ENCODE data around the gene MXD1.

The MXD1 gene

DNA sequence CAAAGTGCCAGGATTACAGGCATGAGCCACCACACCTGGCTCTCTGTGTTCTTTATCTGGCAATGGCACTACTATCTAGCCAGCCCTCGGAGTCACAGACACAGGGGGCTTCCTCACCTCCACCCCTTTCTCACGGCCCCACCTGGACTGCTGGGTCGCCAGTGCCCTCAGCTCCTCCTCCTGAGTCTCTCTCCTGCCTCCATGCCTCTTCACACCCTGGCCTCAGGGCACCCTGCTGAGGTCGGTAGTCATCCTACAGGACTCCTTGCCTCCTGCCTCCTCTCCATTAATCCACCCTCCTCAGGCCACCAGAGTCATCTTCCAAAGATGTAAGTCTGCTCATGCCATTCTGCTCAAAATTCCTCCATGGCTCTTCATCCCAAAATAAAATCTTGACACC is 55.1 kb downstream of the MXD1 start:
- TF ChIP-seq, protein P1, sequence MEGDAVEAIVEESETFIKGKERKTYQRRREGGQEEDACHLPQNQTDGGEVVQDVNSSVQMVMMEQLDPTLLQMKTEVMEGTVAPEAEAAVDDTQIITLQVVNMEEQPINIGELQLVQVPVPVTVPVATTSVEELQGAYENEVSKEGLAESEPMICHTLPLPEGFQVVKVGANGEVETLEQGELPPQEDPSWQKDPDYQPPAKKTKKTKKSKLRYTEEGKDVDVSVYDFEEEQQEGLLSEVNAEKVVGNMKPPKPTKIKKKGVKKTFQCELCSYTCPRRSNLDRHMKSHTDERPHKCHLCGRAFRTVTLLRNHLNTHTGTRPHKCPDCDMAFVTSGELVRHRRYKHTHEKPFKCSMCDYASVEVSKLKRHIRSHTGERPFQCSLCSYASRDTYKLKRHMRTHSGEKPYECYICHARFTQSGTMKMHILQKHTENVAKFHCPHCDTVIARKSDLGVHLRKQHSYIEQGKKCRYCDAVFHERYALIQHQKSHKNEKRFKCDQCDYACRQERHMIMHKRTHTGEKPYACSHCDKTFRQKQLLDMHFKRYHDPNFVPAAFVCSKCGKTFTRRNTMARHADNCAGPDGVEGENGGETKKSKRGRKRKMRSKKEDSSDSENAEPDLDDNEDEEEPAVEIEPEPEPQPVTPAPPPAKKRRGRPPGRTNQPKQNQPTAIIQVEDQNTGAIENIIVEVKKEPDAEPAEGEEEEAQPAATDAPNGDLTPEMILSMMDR (IDR thresholded peaks at IDR 0.05; ENCODE audit: borderline replicate concordance, insufficient read depth, low read depth, low read length) = no peak
- no peak overlapping the region for H3K4me3 ChIP-seq (ENCODE audit: low read depth, low read length)

DNA sequence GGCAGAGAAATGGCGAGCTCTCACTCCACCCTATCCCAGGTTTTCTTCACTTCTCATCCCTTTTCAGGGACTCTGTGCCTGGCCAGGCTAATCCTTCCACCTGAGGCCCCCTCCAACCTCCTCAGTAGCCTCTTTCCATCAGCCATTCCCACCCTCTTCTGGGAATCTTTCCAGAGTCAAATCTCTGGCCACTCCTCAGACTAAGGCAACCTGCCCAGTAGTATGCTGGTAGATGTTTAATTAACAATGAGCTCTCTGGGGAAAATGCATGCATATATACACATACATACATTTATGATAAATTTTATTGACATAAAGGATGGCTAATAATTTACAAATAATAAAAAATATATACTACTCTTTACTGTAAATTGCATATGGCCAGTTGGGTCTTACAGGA is 57.9 kb downstream of the MXD1 start:
- no peak overlapping the region for H3K4me3 ChIP-seq (ENCODE audit: low read depth, low read length)
- TF ChIP-seq, protein P1 (IDR thresholded peaks at IDR 0.05; ENCODE audit: borderline replicate concordance, insufficient read depth, low read depth, low read length) = no peak

DNA sequence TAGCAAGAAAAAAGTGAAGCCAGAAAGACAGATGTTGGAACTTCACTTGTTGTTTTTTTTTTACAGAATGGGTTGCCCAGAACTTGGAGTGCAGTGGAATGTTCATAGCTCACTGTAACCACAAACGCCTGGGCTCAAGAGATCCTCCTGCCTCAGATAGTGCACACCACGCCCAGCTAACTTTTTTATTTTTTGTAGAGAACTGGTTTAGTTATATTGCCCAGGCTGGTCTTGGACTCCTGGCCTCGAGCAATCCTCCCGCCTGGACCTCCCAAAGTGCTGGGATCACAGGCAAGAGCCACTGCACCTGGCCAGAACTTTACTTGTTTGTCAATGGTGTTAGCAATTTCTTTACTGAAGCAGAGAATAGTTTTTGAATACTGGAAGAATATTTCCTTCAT is 58.4 kb downstream of the MXD1 start:
- H3K4me3 ChIP-seq (ENCODE audit: low read depth, low read length) = no peak overlapping the region
- TF ChIP-seq, protein P1 (IDR thresholded peaks at IDR 0.05; ENCODE audit: borderline replicate concordance, insufficient read depth, low read depth, low read length) = no peak

GRCh38 chr2:69975136-69975852 is 60.4 kb downstream of the MXD1 start:
- H3K4me3 ChIP-seq (ENCODE audit: low read depth, low read length) = no peak overlapping the region
- TF ChIP-seq, protein P1 (IDR thresholded peaks at IDR 0.05; ENCODE audit: borderline replicate concordance, insufficient read depth, low read depth, low read length) = no peak

GRCh38 chr2:69975853-69976462 is 61.0 kb downstream of the MXD1 start:
- TF ChIP-seq, protein P1 (IDR thresholded peaks at IDR 0.05; ENCODE audit: borderline replicate concordance, insufficient read depth, low read depth, low read length) = no peak
- no peak overlapping the region for H3K4me3 ChIP-seq (ENCODE audit: low read depth, low read length)

DNA sequence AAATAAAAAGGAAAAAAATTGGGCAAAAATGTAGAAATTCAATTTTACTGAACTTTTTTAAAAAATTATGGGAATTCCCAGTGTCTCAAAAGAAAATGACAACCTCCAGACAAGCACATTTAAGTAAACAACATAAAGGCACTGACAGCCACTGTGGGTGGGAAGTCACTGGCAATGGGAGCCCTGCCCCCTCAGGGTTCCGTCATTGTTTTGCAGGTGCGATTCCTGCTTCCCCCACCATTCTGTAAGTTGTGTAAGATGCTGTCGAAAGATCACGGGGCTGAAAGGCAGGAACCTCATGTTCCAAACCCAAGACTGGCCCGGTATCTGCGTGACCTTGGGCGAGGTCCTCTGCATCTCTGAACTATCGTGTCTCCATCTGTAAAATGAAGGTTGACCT is 62.3 kb downstream of the MXD1 start:
- TF ChIP-seq, protein P1 (IDR thresholded peaks at IDR 0.05; ENCODE audit: borderline replicate concordance, insufficient read depth, low read depth, low read length) = no peak
- no peak overlapping the region for H3K4me3 ChIP-seq (ENCODE audit: low read depth, low read length)

DNA sequence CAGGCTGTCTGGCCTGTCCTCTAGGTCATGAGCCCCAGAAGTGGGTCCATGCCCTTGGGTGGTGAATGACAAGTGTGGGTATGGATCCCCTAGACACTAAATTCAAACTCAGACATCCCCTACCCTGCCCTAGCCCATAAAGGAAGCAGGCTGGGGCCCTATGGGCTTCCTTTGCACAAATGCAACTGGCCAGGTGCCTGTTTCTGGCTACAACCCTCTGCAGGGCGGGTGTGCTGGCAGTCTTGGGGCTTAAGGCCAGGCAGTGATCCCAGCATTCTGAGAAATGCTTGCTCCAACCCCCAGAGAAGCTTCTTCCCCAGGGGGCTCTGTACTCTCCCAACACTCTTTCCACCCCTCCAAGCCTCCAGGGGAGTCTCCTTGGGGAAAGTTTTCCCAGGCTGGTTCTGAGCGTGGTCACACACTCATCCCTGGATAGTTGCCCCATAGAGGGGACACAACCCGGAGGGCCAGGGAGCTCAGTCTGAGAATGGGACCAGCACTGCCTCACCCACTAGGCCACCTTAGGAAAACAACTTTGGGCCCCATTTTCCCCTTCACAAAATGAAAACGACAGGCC is 63.1 kb downstream of the MXD1 start:
- no peak overlapping the region for H3K4me3 ChIP-seq (ENCODE audit: low read depth, low read length)
- TF ChIP-seq, protein P1 (IDR thresholded peaks at IDR 0.05; ENCODE audit: borderline replicate concordance, insufficient read depth, low read depth, low read length) = no peak

All from GM12875 (cell line).